Measurements from ENCODE around the gene CDH22. TPM values are rescaled to one million over a fixed set of nuclear protein-coding genes. Genes with fewer than 3 reads are reported as not detected.

CDH22 gene
- total and polyA plus RNA-seq, 9 of the 15 experiments (the other 6 are each of a cell fraction or from before 2014, with no cell fraction given) = 0.07 to 0.08 TPM; not detected in 7

GRCh38 chr20:46350201-46350985 is 42.1 kb upstream of the CDH22 start (continued):
- no peak for TF ChIP-seq ATF1 (CRISPR knock-in tag; IDR thresholded peaks at IDR 0.05)
- peak; percentile 33 for TF ChIP-seq ATF1 (tag; IDR thresholded peaks at IDR 0.05)
- TF ChIP-seq HNRNPLL (IDR thresholded peaks at IDR 0.05; ENCODE audit: low read depth, low read length, poor library complexity, severe bottlenecking) = peak; percentile 31
- TF ChIP-seq, protein P1, sequence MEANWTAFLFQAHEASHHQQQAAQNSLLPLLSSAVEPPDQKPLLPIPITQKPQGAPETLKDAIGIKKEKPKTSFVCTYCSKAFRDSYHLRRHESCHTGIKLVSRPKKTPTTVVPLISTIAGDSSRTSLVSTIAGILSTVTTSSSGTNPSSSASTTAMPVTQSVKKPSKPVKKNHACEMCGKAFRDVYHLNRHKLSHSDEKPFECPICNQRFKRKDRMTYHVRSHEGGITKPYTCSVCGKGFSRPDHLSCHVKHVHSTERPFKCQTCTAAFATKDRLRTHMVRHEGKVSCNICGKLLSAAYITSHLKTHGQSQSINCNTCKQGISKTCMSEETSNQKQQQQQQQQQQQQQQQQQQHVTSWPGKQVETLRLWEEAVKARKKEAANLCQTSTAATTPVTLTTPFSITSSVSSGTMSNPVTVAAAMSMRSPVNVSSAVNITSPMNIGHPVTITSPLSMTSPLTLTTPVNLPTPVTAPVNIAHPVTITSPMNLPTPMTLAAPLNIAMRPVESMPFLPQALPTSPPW (CRISPR knock-in tag; IDR thresholded peaks at IDR 0.05) = peak; percentile 51
- TF ChIP-seq ELF2 (CRISPR knock-in tag; IDR thresholded peaks at IDR 0.05) = no peak
- no peak for TF ChIP-seq SIX5 (IDR thresholded peaks at IDR 0.05; ENCODE audit: borderline replicate concordance in 1 of 2, insufficient read depth in 1 of 2, low read depth in 1 of 2, low read length in 2 of 2)
- peak; percentile 49; the same call in 1 of the 2 replicates for TF ChIP-seq ATF3 (IDR thresholded peaks at IDR 0.05)
- TF ChIP-seq ATF3 (CRISPR knock-in tag; conservative IDR thresholded peaks at IDR 0.05) = no peak
- TF ChIP-seq, protein P2, sequence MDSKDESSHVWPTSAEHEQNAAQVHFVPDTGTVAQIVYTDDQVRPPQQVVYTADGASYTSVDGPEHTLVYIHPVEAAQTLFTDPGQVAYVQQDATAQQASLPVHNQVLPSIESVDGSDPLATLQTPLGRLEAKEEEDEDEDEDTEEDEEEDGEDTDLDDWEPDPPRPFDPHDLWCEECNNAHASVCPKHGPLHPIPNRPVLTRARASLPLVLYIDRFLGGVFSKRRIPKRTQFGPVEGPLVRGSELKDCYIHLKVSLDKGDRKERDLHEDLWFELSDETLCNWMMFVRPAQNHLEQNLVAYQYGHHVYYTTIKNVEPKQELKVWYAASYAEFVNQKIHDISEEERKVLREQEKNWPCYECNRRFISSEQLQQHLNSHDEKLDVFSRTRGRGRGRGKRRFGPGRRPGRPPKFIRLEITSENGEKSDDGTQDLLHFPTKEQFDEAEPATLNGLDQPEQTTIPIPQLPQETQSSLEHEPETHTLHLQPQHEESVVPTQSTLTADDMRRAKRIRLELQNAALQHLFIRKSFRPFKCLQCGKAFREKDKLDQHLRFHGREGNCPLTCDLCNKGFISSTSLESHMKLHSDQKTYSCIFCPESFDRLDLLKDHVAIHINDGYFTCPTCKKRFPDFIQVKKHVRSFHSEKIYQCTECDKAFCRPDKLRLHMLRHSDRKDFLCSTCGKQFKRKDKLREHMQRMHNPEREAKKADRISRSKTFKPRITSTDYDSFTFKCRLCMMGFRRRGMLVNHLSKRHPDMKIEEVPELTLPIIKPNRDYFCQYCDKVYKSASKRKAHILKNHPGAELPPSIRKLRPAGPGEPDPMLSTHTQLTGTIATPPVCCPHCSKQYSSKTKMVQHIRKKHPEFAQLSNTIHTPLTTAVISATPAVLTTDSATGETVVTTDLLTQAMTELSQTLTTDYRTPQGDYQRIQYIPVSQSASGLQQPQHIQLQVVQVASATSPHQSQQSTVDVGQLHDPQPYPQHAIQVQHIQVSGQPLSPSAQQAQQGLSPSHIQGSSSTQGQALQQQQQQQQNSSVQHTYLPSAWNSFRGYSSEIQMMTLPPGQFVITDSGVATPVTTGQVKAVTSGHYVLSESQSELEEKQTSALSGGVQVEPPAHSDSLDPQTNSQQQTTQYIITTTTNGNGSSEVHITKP (IDR thresholded peaks at IDR 0.05; ENCODE audit: partially characterized antibody) = peak; percentile 49
- TF ChIP-seq NFE2 (IDR thresholded peaks at IDR 0.05; ENCODE audit: low read depth) = peak; percentile 93
- TF ChIP-seq ZNF592 (IDR thresholded peaks at IDR 0.05) = peak; percentile 22; the same call in 1 of the 2 replicates
- TF ChIP-seq ZNF507 (tag; conservative IDR thresholded peaks at IDR 0.05) = no peak
- TF ChIP-seq C11orf30 (IDR thresholded peaks at IDR 0.05; ENCODE audit: low read depth) = peak; percentile 85
- TF ChIP-seq ZNF121 (CRISPR knock-in tag; conservative IDR thresholded peaks at IDR 0.05) = no peak
- peak; percentile 65; the same call in 1 of the 2 replicates for TF ChIP-seq MAFF (IDR thresholded peaks at IDR 0.05; ENCODE audit: low read length)
- TF ChIP-seq GABPB1 (CRISPR knock-in tag; IDR thresholded peaks at IDR 0.05) = 0 out of 2 replicates have a peak, but pooled peaks have one; percentile 21
- TF ChIP-seq TAF1 (IDR thresholded peaks at IDR 0.05; ENCODE audit: control insufficient read depth, extremely low read depth, insufficient read depth, low read length, severe bottlenecking) = peak; percentile 54
